ENCODE data around the gene KCNIP3.

DNA sequence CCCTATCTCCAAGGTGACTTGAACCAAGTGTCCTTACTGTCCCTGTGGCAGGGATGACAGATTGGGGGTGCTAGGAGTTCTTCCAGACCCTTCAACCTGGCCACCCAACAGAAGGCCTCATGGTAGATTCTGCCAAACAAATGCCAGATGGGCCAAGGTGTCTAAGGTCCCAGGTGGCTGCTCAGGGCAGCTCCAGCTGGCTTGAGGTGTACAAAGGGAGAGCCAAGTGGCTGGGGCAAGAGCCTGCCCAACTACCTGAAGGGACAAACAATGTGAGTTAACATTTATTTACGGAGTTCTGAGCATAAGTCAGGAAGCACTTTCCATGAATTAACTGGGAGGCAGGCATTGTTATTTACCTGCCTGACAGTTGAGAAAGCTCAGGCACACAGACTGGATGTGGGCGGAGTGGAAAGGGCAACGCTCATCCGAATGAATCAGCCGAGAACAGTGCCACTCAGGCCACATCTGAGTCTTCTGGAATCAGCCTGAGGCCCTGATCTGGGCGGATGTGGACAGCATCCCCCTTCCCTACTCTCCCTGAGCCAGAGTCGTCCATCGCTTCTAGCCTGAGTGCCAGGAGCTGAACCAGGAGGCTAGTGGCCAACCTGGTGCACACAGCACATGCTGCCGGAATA lies 4.4 kb upstream of the KCNIP3 start:
- TF ChIP-seq, protein P1, sequence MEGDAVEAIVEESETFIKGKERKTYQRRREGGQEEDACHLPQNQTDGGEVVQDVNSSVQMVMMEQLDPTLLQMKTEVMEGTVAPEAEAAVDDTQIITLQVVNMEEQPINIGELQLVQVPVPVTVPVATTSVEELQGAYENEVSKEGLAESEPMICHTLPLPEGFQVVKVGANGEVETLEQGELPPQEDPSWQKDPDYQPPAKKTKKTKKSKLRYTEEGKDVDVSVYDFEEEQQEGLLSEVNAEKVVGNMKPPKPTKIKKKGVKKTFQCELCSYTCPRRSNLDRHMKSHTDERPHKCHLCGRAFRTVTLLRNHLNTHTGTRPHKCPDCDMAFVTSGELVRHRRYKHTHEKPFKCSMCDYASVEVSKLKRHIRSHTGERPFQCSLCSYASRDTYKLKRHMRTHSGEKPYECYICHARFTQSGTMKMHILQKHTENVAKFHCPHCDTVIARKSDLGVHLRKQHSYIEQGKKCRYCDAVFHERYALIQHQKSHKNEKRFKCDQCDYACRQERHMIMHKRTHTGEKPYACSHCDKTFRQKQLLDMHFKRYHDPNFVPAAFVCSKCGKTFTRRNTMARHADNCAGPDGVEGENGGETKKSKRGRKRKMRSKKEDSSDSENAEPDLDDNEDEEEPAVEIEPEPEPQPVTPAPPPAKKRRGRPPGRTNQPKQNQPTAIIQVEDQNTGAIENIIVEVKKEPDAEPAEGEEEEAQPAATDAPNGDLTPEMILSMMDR (IDR thresholded peaks at IDR 0.05; ENCODE audit: insufficient read depth, low read depth, low read length), result no peak
- TF ChIP-seq EZH2 (IDR thresholded peaks at IDR 0.05; ENCODE audit: insufficient read depth, low read length), result no peak

All from astrocyte (in vitro differentiated cells and primary cell).